Transverse colon (tissue), 4 donors: Measurements from ENCODE around the gene MKNK1. TPM values are rescaled to one million over a fixed set of nuclear protein-coding genes. Genes with fewer than 3 reads are reported as not detected.

Experiments
- DNase-seq: peaks from one replicate; pipeline ENCODE4 v3.0.0-alpha.2; 2019
- H3K27ac ChIP-seq, 4 donors: fragments of 200-600 bp; sonication (generic); 2 replicates each; pipeline ENCODE4 v1.5.1; 2016 to 2018; ENCODE audit warnings: inconsistent platforms in 4 of 4
- H3K27me3 ChIP-seq: fragments of 200-600 bp; sonication (generic); 2 replicates; pipeline ENCODE4 v1.5.1; 2017; ENCODE audit warnings: inconsistent platforms
- H3K36me3 ChIP-seq, 4 donors: fragments of 200-600 bp; sonication (generic); 2 replicates each; pipeline ENCODE4 v1.5.1; 2017 to 2019; ENCODE audit warnings: inconsistent platforms in 4 of 4
- H3K4me1 ChIP-seq, 4 donors: fragments of 200-600 bp; sonication (generic); 2 replicates each; pipeline ENCODE4 v1.5.1; 2017 to 2020; ENCODE audit warnings: inconsistent platforms in 4 of 4
- H3K4me3 ChIP-seq, 4 donors: fragments of 200-600 bp; sonication (generic); 1 replicate in 1 of 4; 2 replicates in 3 of 4; pipeline versions ENCODE4 v1.5.1 to v1.6.1; 2017 to 2019; ENCODE audit warnings: inconsistent platforms in 4 of 4
- H3K9me3 ChIP-seq, 2 donors: fragments of 200-600 bp; sonication (generic); 2 replicates each; pipeline ENCODE4 v1.5.1; 2017 to 2019; ENCODE audit warnings: inconsistent platforms in 2 of 2
- EP300 ChIP-seq: sonication (generic); formaldehyde crosslinking; IDR thresholded peaks from one replicate; pipeline ENCODE4 v1.6.1; 2017; ENCODE audit warnings: antibody characterized with exemption, low read depth
- POLR2A ChIP-seq: fragments of 450-650 bp; IDR thresholded peaks from one replicate; pipeline ENCODE4 v1.6.1; 2016; ENCODE audit warnings: antibody characterized with exemption, mild to moderate bottlenecking, moderate library complexity
- POLR2AphosphoS5 ChIP-seq, 3 donors: sonication (generic); formaldehyde crosslinking; IDR thresholded peaks; one replicate each; pipeline ENCODE4 v1.6.1; 2016; ENCODE audit warnings: antibody characterized with exemption in 3 of 3
- WGBS, 2 donors: methylation state at CpG; one replicate each; pipeline ENCODE4 v1.1.5; 2018; ENCODE audit warnings: low coverage in 1 of 2; 5-methylcytosine and 5-hydroxymethylcytosine counted together
- in situ Hi-C, 4 donors: fragments of 200-750 bp; cut with MboI; loops; one replicate each; pipeline versions ENCODE4 v1.15.0 to v1.15.1; 2017; ENCODE audit warnings: low sequenced_read_pairs in 3 of 4, low pct_ligation_motif_present in 1 of 4, low pct_unique_long_range_greater_than_20kb in 1 of 4
- intact Hi-C: fragments of 100-400 bp; cut with DNase I; formaldehyde crosslinking; loops from one replicate; pipeline ENCODE4 v1.15.1; 2023; ENCODE audit warnings: low total_unique reads
- total RNA-seq, 4 donors: library from RNA; depleted of rRNA; stranded (reverse); fragments of >200 nt; gene quantifications; one replicate each; pipeline ENCODE4 v1.1.0, GENCODE V29; 2016
- TF ChIP-seq, protein P1 (sequence below), 5 experiments: fragments of 200-600 bp in 3 of 5; fragments of 450-650 bp in 2 of 5; sonication (generic) in 3 of 5; IDR thresholded peaks; 1 replicate in 2 of 5; 2 replicates in 3 of 5; pipeline ENCODE4 v1.5.1; 2016 to 2017; ENCODE audit warnings: antibody characterized with exemption in 5 of 5, inconsistent platforms in 3 of 5, mild to moderate bottlenecking in 2 of 5, moderate library complexity in 1 of 5

Gene MKNK1
- total RNA-seq, 4 donors from 2014 or later, result 59.5 to 80.5 (median 62.3) TPM

DNA sequence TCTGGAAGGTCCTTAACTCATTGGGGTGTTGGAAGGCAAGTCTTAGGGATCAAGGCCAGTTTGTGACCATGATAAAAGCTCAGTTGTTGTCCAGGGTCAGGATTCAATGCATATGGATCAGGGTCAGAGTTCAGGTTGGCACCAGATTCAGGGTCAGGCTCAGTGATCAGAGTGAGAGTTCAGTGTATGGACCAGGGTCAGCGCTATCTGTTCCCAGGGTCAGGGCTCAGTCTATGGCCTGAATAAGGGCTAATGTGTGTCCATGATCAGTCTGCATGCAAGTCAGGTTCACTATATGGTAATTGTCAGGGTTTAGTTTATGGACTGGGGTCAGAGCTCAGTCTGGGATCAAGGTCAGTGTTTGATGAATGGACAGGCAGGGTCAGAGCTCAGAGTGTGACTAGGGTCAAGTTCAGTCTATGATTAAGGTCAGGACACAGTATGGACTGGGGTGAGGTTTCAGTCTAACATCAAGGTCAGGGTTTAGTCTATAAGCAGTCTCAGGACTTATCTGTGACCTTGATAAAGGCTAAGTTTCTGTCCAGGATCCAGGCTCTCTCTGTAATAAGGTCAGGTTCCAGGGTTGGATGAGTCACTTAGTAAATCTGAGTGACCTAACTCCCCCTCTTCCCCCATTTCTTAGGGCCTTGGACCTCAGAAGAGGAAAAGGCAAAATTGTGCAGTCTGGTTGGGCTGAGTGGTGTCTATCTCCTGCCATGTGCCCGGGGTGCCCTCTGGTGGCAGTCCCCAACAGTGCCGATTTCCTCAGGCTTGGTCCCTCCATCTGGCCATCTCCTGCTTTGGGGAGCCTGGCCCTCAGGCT, 76.4 kb downstream of the MKNK1 start:
- no peak overlapping the region for H3K4me3 ChIP-seq
- peak overlapping the region in 2 of 4 donors; percentile 1 to 43 for H3K27ac ChIP-seq
- no peaks in the 10 kb centered on the region for H3K36me3 ChIP-seq
- H3K9me3 ChIP-seq, result no peaks in the 10 kb centered on the region
- H3K4me1 ChIP-seq, result peaks cover 0 to 17% (median 3%) of the 10 kb centered on the region in 4 donors
- peak; percentile 85 for DNase-seq
- in situ Hi-C loops, result loop anchor here in 3 of 4 donors (5.0 to 10.0 kb wide), 3 partner anchors 50 to 83 kb away; no protein-coding TSS in a partner anchor
- peaks cover 46% of the 10 kb centered on the region for H3K27me3 ChIP-seq
- TF ChIP-seq EP300, result no peak
- TF ChIP-seq, protein P1, sequence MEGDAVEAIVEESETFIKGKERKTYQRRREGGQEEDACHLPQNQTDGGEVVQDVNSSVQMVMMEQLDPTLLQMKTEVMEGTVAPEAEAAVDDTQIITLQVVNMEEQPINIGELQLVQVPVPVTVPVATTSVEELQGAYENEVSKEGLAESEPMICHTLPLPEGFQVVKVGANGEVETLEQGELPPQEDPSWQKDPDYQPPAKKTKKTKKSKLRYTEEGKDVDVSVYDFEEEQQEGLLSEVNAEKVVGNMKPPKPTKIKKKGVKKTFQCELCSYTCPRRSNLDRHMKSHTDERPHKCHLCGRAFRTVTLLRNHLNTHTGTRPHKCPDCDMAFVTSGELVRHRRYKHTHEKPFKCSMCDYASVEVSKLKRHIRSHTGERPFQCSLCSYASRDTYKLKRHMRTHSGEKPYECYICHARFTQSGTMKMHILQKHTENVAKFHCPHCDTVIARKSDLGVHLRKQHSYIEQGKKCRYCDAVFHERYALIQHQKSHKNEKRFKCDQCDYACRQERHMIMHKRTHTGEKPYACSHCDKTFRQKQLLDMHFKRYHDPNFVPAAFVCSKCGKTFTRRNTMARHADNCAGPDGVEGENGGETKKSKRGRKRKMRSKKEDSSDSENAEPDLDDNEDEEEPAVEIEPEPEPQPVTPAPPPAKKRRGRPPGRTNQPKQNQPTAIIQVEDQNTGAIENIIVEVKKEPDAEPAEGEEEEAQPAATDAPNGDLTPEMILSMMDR (IDR thresholded peaks at IDR 0.05), result peak; percentile 90 to 94 (median 93)
- intact Hi-C loops, result loop anchor here (1.0 to 5.0 kb wide), 2 partner anchors 81 to 120 kb away; no protein-coding TSS in a partner anchor
- 27% methylated on average over 3 of the region's 3 CpGs; no CpG with 5 or more reads in 1 of the 2 donors for WGBS, 2 donors

DNA sequence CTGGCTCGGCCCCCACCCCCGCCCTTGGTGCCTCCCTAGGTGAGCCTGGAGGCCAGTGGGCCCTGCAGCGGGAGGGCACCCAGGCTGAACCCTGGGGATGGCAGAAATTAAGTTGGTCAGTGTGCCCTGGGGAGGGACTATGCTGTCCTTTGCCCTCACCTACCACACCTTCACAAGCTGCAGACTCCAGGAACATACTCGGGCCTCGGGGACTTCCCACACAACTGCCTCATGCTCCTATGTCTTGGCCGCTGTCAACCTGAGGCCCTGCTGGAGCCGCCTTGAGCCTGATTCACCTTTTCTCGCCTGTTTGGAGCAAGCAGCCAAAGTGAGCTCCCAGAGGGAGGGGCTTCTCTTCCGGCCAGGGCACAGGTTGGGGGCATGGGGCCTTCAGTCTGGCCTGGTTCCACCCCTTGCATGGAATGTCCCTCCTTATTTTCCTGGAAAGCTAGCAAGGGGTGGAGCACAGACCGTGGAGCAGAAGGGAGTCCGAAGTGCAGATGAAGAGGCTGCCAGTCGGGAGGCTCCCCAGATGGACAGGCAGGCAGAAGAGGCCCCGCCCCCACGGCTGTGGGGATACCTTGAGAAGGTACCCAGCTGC, 77.3 kb downstream of the MKNK1 start:
- H3K4me1 ChIP-seq, result peaks cover 0 to 19% (median 4%) of the 10 kb centered on the region in 4 donors
- WGBS, 2 donors, result 38% methylated on average over 10 of the region's 14 CpGs; no CpG with 5 or more reads in 1 of the 2 donors
- TF ChIP-seq, protein P1 (IDR thresholded peaks at IDR 0.05), result no peak
- TF ChIP-seq POLR2A (no peak), POLR2AphosphoS5 (IDR thresholded peaks at IDR 0.05) (no peak), EP300 (no peak)
- no peaks in the 10 kb centered on the region for H3K9me3 ChIP-seq
- peaks cover 37% of the 10 kb centered on the region for H3K27me3 ChIP-seq
- no peak overlapping the region for H3K4me3 ChIP-seq
- DNase-seq, result peak; percentile 79
- intact Hi-C loops (loop anchor here (5.0 kb wide), 1 partner anchor 119 kb away; no protein-coding TSS in a partner anchor), in situ Hi-C loops (loop anchor here in 3 of 4 donors (5.0 to 10.0 kb wide), 3 partner anchors 49 to 82 kb away; no protein-coding TSS in a partner anchor)
- H3K27ac ChIP-seq, result peak overlapping the region in 2 of 4 donors; percentile 43 to 47
- no peaks in the 10 kb centered on the region for H3K36me3 ChIP-seq

GRCh38 chr1:46526013-46526690, 77.9 kb downstream of the MKNK1 start:
- intact Hi-C loops, result loop anchor here (5.0 kb wide), 1 partner anchor 119 kb away; no protein-coding TSS in a partner anchor
- peaks cover 0 to 19% (median 4%) of the 10 kb centered on the region in 4 donors for H3K4me1 ChIP-seq
- H3K36me3 ChIP-seq, result no peaks in the 10 kb centered on the region
- H3K4me3 ChIP-seq, result no peak overlapping the region
- TF ChIP-seq POLR2A (no peak), POLR2AphosphoS5 (IDR thresholded peaks at IDR 0.05) (no peak), EP300 (no peak)
- TF ChIP-seq, protein P1 (IDR thresholded peaks at IDR 0.05), result no peak
- peaks cover 37% of the 10 kb centered on the region for H3K27me3 ChIP-seq
- DNase-seq, result no peak
- no peaks in the 10 kb centered on the region for H3K9me3 ChIP-seq
- WGBS, 2 donors, result 59 to 67% methylated on average over 3 to 17 of the region's 17 CpGs
- H3K27ac ChIP-seq, result peak overlapping the region in 2 of 4 donors; percentile 43 to 47
- in situ Hi-C loops, result loop anchor here in 3 of 4 donors (5.0 to 10.0 kb wide), 3 partner anchors 49 to 81 kb away; no protein-coding TSS in a partner anchor
